OCI-LY7 (cell line): Measurements from ENCODE around the gene TMEM271.

Source experiments
- CTCF ChIP-seq: fragments of 200-600 bp; sonication (generic); conservative IDR thresholded peaks from 2 replicates; pipeline ENCODE4 v1.5.1; 2014; ENCODE audit warnings: mild to moderate bottlenecking, antibody characterized with exemption, low read length, moderate library complexity, mixed read lengths
- EZH2phosphoT487 ChIP-seq: fragments of 200-600 bp; sonication (generic); IDR thresholded peaks from 2 replicates; pipeline ENCODE4 v1.6.1; 2018; ENCODE audit warnings: low read depth, borderline replicate concordance, mild to moderate bottlenecking, mixed run types, antibody characterized with exemption, low read length, moderate library complexity, mixed read lengths

GRCh38 chr4:544386-545105, 31.5 kb downstream of the TMEM271 start:
- no peak for TF ChIP-seq CTCF
- TF ChIP-seq EZH2phosphoT487: no peak
